A673 (cell line): ENCODE measurements around the gene ASTN2.

Experiments
- CTCF ChIP-seq: fragments of 300-800, 200-600 bp; sonication (generic); conservative IDR thresholded peaks from 2 replicates; pipeline ENCODE4 v1.5.1; 2017; ENCODE audit warnings: low read depth, mild to moderate bottlenecking, antibody characterized with exemption, low read length, moderate library complexity, mixed read lengths
- EZH2 ChIP-seq: fragments of 200-600 bp; sonication (generic); IDR thresholded peaks from 2 replicates; pipeline ENCODE4 v1.6.1; 2017; ENCODE audit warnings: borderline replicate concordance, low read depth, mild to moderate bottlenecking, mixed read lengths, antibody characterized with exemption, low read length; ENCODE audit not compliant: poor library complexity, severe bottlenecking

DNA sequence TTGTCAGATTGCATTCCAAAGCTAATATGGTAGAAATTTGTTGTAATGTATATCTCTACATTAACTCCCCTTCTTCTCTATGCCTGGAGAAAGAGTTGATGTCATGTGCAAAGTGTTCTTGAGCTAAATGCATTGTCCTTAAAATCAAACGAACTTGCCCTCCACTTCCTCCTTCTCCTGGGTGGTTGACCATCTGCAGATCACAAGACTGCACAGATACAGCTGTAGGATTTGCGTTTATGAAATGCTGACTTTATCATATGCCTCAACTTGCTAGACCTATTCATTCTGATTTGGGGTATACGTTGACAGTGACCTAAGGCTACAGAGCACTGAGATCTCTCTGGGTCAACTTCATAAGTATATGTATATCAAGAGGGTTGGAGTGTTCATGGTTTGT lies 719.4 kb downstream of the ASTN2 start:
- no peak for TF ChIP-seq CTCF
- no peak for TF ChIP-seq EZH2
